Measurements from ENCODE around the gene KLF16. TPM values are rescaled to one million over a fixed set of nuclear protein-coding genes. Genes with fewer than 3 reads are reported as not detected.

KLF16 gene
- polyA plus RNA-seq, 3 donors from 2014 or later, result 0.12 to 0.55 (median 0.49) TPM

DNA sequence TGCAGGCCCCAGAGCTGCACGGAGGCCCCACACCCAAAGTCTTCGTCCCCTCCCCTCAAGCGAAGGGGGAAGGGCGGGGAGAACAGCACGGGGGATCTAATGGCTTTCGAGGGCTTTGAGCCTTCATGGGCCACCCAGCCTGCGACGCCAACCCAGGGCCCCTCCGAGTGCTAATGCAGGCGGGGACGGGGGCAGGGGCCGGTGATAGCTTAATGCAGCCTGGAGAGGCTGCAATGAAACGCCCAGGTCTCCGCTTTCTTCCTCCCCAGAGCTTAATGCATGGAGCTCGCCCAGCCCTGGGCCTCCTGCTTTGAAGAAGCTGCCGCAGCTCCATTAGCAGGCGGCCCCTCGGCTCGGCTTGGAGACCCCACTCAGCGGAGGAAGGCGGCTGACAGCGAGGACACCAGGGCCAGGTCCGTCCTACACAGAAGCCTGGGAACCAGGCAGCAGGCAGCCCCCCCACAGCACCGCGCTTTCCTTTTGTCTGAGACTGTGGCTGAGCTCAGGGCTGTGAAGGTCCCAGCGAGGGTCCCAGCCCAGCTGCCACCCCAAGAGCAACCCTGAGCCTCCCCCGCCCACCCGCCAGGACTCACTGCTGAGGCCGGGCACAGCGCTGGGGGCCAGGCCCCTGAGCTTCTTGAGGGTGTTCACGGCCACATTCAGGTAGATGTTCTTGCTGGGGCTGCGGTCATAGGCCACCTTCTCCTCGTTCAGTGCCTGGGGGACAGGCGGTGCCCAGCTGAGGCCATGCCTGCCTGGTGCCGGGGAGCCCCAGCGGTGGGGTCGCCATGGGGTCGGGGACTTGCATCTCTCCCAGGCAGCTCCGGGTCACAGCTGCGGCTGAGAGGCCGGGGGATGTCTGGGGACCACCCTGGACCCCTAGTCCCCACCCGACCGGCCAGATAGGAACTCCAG, 43.8 kb downstream of the KLF16 start:
- peaks cover 0 to 4% (median 3%) of the 10 kb centered on the region in 3 donors for H3K36me3 Mint-ChIP-seq
- no peak overlapping the region for H3K4me3 Mint-ChIP-seq
- no peaks in the 10 kb centered on the region for H3K9me3 Mint-ChIP-seq
- no peak for DNase-seq
- no peak overlapping the region for H3K27ac Mint-ChIP-seq
- H3K4me1 Mint-ChIP-seq, result no peaks in the 10 kb centered on the region
- H3K27me3 Mint-ChIP-seq (ENCODE audit: low read depth in 3 of 3), result peaks cover 0 to 4% (median 0%) of the 10 kb centered on the region in 3 donors

- Mint-ChIP-seq H3K4me1 (no peaks in the 10 kb centered on the region), H3K4me3 (no peak overlapping the region), H3K27me3 (ENCODE audit: low read depth in 3 of 3) (peaks cover 0 to 4% (median 0%) of the 10 kb centered on the region in 3 donors), H3K36me3 (peaks cover 0 to 4% (median 3%) of the 10 kb centered on the region in 3 donors), H3K9me3 (no peaks in the 10 kb centered on the region), H3K27ac (no peak overlapping the region)
- no peak for DNase-seq
Measured at GRCh38 chr19:1818549-1819195, 44.7 kb downstream of the KLF16 start.

- Mint-ChIP-seq H3K4me1 (peaks cover 6 to 7% of the 10 kb centered on the region in 2 donors), H3K9me3 (no peaks in the 10 kb centered on the region), H3K36me3 (peaks cover 0 to 4% (median 3%) of the 10 kb centered on the region in 3 donors), H3K27me3 (ENCODE audit: low read depth in 3 of 3) (peaks cover 0 to 5% (median 4%) of the 10 kb centered on the region in 3 donors), H3K27ac (no peak overlapping the region), H3K4me3 (no peak overlapping the region)
- DNase-seq, result no peak
Measured at GRCh38 chr19:1817553-1818179, 45.7 kb downstream of the KLF16 start.

DNA sequence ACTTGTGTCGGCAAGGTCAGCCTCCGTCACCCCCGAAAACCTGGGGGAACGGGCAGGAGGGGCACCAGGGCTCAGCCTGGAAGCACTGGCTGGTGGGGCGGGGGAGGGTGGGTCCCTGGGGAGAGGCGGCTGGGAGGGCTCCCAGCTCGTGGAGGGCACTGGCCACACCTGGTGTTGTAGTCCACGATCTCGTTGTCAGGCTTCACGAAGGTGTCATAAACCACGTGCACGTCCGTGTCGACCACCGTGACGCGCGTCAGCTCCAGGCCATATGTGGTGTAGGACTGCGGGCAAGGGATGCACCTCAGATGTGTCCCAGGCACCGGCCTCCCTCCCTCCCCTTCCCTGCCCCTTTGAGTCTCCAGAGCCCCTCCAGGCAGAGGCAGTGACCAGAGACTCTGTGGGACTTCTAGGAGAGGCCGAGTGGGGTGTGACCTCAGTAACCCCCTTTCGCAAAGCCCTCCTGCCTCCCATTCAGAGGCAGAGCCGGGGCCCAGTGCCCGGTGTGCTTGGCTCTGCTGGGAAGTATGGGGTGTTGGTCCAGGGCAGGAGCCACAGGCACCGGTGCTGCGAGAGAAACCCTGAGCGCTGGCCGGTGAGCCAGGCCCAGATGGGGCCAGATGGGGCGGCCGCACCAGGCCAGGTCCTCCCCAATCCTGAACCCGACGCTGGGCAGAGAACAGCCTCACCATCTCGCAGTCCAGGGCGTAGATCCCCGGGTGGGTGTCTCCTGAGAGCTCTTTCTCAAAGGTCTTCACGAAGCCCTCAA, 46.7 kb downstream of the KLF16 start:
- Mint-ChIP-seq H3K36me3 (peaks cover 0 to 4% (median 3%) of the 10 kb centered on the region in 3 donors), H3K27ac (no peak overlapping the region), H3K4me3 (no peak overlapping the region), H3K4me1 (peaks cover 9 to 11% of the 10 kb centered on the region in 2 donors), H3K27me3 (ENCODE audit: low read depth in 3 of 3) (peaks cover 0 to 5% (median 4%) of the 10 kb centered on the region in 3 donors), H3K9me3 (no peaks in the 10 kb centered on the region)
- no peak for DNase-seq

GRCh38 chr19:1815605-1816529, 47.5 kb downstream of the KLF16 start:
- no peak for DNase-seq
- Mint-ChIP-seq H3K4me3 (no peak overlapping the region), H3K4me1 (peaks cover 11% of the 10 kb centered on the region in 2 donors), H3K9me3 (no peaks in the 10 kb centered on the region), H3K27me3 (ENCODE audit: low read depth in 3 of 3) (peaks cover 0 to 5% (median 4%) of the 10 kb centered on the region in 3 donors), H3K36me3 (peaks cover 0 to 4% (median 3%) of the 10 kb centered on the region in 3 donors), H3K27ac (no peak overlapping the region)

DNA sequence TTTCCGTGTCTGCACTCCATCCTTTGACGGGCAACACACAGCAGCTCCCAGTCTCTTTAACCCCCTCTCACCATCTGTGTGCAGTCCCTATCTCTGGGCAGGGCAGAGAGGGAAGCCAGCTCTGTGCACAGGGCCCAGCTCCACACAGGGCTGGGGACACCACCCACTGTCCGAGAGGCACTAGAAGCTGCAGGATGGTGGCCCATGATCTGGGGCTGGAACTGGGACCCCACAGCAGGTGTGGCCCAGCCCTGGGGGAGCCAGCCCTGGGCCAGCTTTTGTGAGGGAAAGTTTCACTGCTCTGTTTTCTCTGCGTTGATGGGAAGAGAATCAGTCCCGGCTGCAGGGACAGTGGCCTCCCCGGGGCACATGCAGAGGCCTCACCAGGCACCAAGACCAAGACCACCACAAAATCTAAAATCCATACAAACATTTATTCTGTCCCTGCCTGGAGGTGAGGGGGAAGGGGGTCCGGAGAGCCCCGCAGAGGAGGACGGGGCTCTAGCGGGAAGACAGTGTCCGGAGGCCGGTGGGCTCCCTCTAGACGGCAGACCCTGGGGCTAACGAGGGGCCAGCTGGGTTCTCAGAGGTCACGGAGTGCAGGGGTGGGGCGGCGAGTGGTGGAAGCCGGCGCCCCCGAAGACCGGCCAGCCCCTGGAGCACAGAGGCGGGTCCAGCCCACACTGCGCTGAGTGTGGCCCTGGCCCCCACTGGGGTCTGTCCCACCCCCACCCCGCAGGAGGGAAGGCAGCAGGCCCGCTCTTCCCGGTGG, 48.4 kb downstream of the KLF16 start:
- Mint-ChIP-seq H3K27ac (no peak overlapping the region), H3K36me3 (no peaks in the 10 kb centered on the region), H3K4me3 (no peak overlapping the region), H3K9me3 (no peaks in the 10 kb centered on the region), H3K27me3 (ENCODE audit: low read depth in 3 of 3) (peaks cover 0 to 5% (median 4%) of the 10 kb centered on the region in 3 donors), H3K4me1 (peaks cover 11% of the 10 kb centered on the region in 2 donors)
- no peak for DNase-seq

DNA sequence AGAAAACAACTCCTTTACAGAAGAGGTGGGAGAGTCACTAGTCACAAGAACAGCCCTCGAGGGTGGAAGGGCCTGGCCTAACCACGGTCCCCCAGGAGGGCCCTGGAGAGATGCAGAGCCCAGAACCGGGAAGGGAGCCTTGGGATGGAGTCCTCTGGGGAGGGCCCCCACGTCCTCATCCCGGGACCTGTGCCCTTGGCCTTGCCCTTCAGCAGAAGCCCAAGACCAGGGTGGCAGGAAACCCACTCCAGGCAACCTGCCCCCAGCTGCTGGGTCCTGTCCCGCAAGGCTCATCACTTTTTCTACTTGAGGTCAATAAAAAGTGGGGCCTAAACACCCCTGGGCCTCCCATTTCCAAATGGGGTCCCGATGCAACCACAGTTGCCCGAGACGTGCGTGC, 49.0 kb downstream of the KLF16 start:
- Mint-ChIP-seq H3K9me3 (no peaks in the 10 kb centered on the region), H3K4me3 (no peak overlapping the region), H3K27ac (no peak overlapping the region), H3K4me1 (peaks cover 11% of the 10 kb centered on the region in 2 donors), H3K27me3 (ENCODE audit: low read depth in 3 of 3) (peaks cover 0 to 5% (median 4%) of the 10 kb centered on the region in 3 donors), H3K36me3 (no peaks in the 10 kb centered on the region)
- DNase-seq, result no peak

GRCh38 chr19:1813192-1814182, 49.9 kb downstream of the KLF16 start:
- Mint-ChIP-seq H3K27ac (peak overlapping the region; percentile 31 to 96 (median 90)), H3K4me1 (peaks cover 11% of the 10 kb centered on the region in 2 donors), H3K36me3 (no peaks in the 10 kb centered on the region), H3K4me3 (peak overlapping the region; percentile 91 to 97 (median 96)), H3K9me3 (no peaks in the 10 kb centered on the region), H3K27me3 (ENCODE audit: low read depth in 3 of 3) (peaks cover 0 to 5% (median 4%) of the 10 kb centered on the region in 3 donors)
- DNase-seq, result no peak

DNA sequence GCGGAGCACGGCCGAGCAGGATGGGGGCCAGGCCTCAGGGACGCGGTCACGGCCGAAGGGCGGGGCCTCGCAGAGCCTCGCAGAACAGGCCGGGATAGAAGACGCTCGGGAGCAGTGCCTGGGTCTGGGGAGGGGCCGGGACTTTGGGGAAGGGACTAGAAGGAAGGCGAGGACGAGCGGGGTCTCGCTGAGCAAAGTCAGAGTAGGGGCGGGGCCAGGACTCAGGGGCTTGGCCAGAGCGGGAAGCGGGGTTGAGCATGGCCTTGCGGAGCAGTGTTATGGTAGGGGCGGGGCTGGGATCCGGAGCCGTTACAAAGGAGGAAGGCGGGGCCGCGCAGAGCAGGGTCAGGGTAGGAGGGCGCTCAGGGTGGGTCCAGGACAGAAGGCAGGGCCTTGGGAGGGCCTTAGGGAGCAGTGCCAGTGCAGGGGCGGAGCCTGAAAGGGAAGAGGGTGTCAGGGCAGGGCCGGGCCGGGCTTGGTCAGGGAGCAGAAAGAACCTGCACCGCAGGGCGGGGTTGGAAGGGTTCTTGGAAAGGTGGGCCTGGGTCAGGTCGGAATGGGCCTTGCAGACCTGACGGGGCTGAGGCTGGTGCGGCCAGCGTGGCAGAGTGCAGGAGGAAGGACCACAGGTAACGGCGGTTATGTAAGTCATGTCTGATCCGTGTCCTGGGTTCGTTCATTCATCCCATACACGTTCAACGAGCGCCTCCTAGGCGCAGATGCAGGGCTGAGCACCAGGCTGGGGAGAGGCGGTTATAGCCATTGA, 50.8 kb downstream of the KLF16 start:
- Mint-ChIP-seq H3K36me3 (no peaks in the 10 kb centered on the region), H3K27me3 (ENCODE audit: low read depth in 3 of 3) (peaks cover 0 to 5% (median 4%) of the 10 kb centered on the region in 3 donors)

GRCh38 chr19:1811942-1812425, 51.4 kb downstream of the KLF16 start, which contains the start of gene ATP8B3:
Gene ATP8B3 (minus strand): TSS chr19:1812276. CDS start chr19:1811736, 540 bp downstream.
- peaks cover 0 to 5% (median 4%) of the 10 kb centered on the region in 3 donors for H3K27me3 Mint-ChIP-seq (ENCODE audit: low read depth in 3 of 3)
- H3K9me3 Mint-ChIP-seq, result no peaks in the 10 kb centered on the region
- H3K4me3 Mint-ChIP-seq, result peak within 1 kb of the TSS; percentile 91 to 97 (median 96)
- H3K36me3 Mint-ChIP-seq, result no peaks in the 10 kb centered on the region
- DNase-seq, result peak in 2 of 3 donors; percentile 68 to 75
- H3K4me1 Mint-ChIP-seq, result peaks cover 11% of the 10 kb centered on the region in 2 donors
- peak within 1 kb of the TSS; percentile 76 to 96 (median 90) for H3K27ac Mint-ChIP-seq

More for the DNA sequence above, 50.8 kb downstream of the KLF16 start:
- H3K27ac Mint-ChIP-seq, result peak overlapping the region; percentile 76 to 96 (median 90)
- no peaks in the 10 kb centered on the region for H3K9me3 Mint-ChIP-seq
- DNase-seq, result peak; percentile 80 to 86 (median 85)
- peak overlapping the region; percentile 91 to 97 (median 96) for H3K4me3 Mint-ChIP-seq
- peaks cover 11% of the 10 kb centered on the region in 2 donors for H3K4me1 Mint-ChIP-seq

Measured in immature natural killer cell (primary cell).